BLaER1 treated with 17β-estradiol and CSF1 and Interleukin-3, amounts not matched to agents 10 nM and 100 nM (cell line): Measurements from ENCODE around the gene GNG7.

Source experiments
- H3K27ac ChIP-seq, 11 experiments: shearing (Covaris generic); formaldehyde crosslinking; 2 replicates each; pipeline ENCODE4 v1.8.1; 2022
- H3K27me3 ChIP-seq, 11 experiments: shearing (Covaris generic); formaldehyde crosslinking; 2 replicates each; pipeline ENCODE4 v1.8.1; 2022
- H3K36me3 ChIP-seq, 11 experiments: shearing (Covaris generic); formaldehyde crosslinking; 2 replicates each; pipeline ENCODE4 v1.8.1; 2022
- H3K4me1 ChIP-seq, 10 experiments: shearing (Covaris generic); formaldehyde crosslinking; 2 replicates each; pipeline ENCODE4 v1.8.1; 2022
- H3K4me2 ChIP-seq, 11 experiments: shearing (Covaris generic); formaldehyde crosslinking; 2 replicates each; pipeline ENCODE4 v1.8.1; 2022
- H3K4me3 ChIP-seq, 10 experiments: shearing (Covaris generic); formaldehyde crosslinking; 2 replicates each; pipeline ENCODE4 v1.8.1; 2022
- H3K9ac ChIP-seq, 11 experiments: shearing (Covaris generic); formaldehyde crosslinking; 2 replicates each; pipeline ENCODE4 v1.8.1; 2022
- H3K9me3 ChIP-seq, 11 experiments: shearing (Covaris generic); formaldehyde crosslinking; replicated peaks in 1 of 11; 2 replicates each; pipeline ENCODE4 v1.8.1; 2022
- H4K20me1 ChIP-seq, 11 experiments: shearing (Covaris generic); formaldehyde crosslinking; 2 replicates each; pipeline ENCODE4 v1.8.1; 2022
- Cebpa-rat ChIP-seq, 11 experiments: shearing (Covaris generic); IDR thresholded peaks; 2 replicates each; pipeline ENCODE4 v1.8.1; 2022

GNG7 gene

DNA sequence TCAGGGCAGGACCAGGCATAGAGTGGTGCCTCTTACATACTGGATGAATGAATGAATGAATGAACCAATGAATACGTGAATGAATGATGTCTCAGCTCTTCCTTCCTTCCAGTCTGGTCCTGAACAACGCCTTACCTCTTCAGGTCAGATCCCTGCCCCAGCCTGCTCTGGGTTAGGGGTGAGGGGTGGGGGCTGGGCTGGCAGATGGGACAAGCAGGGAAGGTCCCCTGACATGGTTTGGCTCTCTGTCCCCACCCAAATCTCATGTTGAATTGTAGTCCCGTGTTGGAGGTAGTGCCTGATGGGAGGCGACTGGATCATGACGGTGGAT lies 9.3 kb upstream of the GNG7 start:
- Histone ChIP-seq H3K4me2 (peak overlapping the region; percentile 77 to 95 (median 89)), H3K9ac (peak overlapping the region in 8 of 11 experiments; percentile 57 to 79 (median 74); a peak in 15 of 22 replicates), H3K27ac (peak overlapping the region in 10 of 11 experiments; percentile 58 to 92 (median 88); a peak in 18 of 22 replicates), H3K4me1 (peaks cover 31 to 43% (median 38%) of the 10 kb centered on the region in 10 experiments), H3K27me3 (no peaks in the 10 kb centered on the region), H3K9me3 (peaks cover 15 to 22% (median 20%) of the 10 kb centered on the region in 11 experiments), H4K20me1 (no peaks in the 10 kb centered on the region; a peak in 1 of 22 replicates), H3K36me3 (peaks cover 16 to 23% (median 21%) of the 10 kb centered on the region in 11 experiments), H3K4me3 (peak overlapping the region in 5 of 10 experiments; percentile 15 to 59 (median 47); a peak in 6 of 20 replicates)
- TF ChIP-seq Cebpa-rat (IDR thresholded peaks at IDR 0.05), result no peak

- Histone ChIP-seq H3K36me3 (peaks cover 11 to 18% (median 16%) of the 10 kb centered on the region in 11 experiments), H3K27ac (peak overlapping the region; percentile 10 to 92 (median 87); a peak in 21 of 22 replicates), H3K27me3 (no peaks in the 10 kb centered on the region), H3K9me3 (peaks cover 13 to 18% (median 17%) of the 10 kb centered on the region in 11 experiments), H3K4me1 (peaks cover 31 to 43% (median 38%) of the 10 kb centered on the region in 10 experiments), H3K4me2 (peak overlapping the region; percentile 77 to 95 (median 89)), H4K20me1 (no peaks in the 10 kb centered on the region; a peak in 1 of 22 replicates), H3K4me3 (peak overlapping the region in 9 of 10 experiments; percentile 4 to 59 (median 37); a peak in 14 of 20 replicates), H3K9ac (peak overlapping the region; percentile 35 to 79 (median 71))
- TF ChIP-seq Cebpa-rat (IDR thresholded peaks at IDR 0.05), result no peak
Observed at GRCh38 chr19:2711172-2711874, 8.8 kb upstream of the GNG7 start.

DNA sequence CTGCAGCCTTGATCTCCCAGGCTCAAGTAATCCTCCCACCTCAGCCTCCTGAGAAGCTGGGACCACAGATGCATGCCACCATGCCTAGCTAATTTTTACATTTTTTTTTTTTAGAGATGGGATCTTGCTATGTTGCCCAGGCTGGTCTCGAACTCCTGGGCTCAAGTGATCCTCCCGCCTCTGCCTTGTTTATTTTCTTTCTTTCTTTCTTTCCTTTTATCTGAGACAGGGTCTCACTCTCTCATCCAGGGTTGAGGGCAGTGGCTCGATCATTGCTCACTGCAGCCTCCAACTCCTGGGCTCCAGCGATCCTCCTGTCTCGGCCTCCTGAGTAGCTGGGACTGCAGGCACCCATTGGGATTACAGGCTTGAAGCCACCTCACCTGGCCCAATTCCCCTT lies 3.8 kb upstream of the GNG7 start:
- Histone ChIP-seq H3K27ac (no peak overlapping the region), H3K36me3 (no peaks in the 10 kb centered on the region), H3K4me1 (peaks cover 23 to 40% (median 31%) of the 10 kb centered on the region in 10 experiments), H4K20me1 (peaks cover 0 to 7% (median 0%) of the 10 kb centered on the region in 11 experiments; a peak in 3 of 22 replicates), H3K27me3 (no peaks in the 10 kb centered on the region), H3K9ac (no peak overlapping the region), H3K4me3 (no peak overlapping the region), H3K4me2 (no peak overlapping the region), H3K9me3 (no peaks in the 10 kb centered on the region)
- TF ChIP-seq Cebpa-rat (IDR thresholded peaks at IDR 0.05), result no peak

DNA sequence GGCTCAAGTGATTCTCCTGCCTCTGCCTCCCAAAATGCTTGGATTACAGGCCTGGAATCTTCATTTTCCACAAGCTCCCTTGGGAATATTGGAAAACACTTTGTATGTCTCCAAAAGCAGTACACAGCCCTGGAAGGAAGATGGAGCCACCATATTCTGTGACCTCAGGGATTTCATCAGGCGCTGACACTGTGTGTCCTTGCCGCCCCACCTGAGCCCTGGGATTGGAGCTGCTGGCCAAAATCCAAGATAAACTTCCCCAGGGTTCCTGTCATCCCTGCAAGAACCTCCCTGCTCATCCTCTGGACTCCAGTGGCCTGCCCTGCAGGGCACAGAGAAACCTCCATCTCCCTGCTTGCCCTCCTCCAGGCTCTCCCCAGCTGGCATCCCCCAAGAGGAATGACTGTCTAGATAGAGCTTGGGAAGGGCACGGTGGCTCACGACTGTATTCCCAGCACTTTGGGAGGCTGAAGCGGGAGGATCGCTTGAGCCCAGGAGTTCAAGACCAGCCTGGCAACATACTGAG lies 1.3 kb upstream of the GNG7 start:
- no peaks in the 10 kb centered on the region for H3K36me3 ChIP-seq
- H3K27me3 ChIP-seq, result no peaks in the 10 kb centered on the region
- no peaks in the 10 kb centered on the region for H3K9me3 ChIP-seq
- no peak overlapping the region for H3K27ac ChIP-seq
- no peak for TF ChIP-seq Cebpa-rat (IDR thresholded peaks at IDR 0.05)
- H3K4me1 ChIP-seq, result peaks cover 27 to 42% (median 36%) of the 10 kb centered on the region in 10 experiments
- H3K9ac ChIP-seq, result no peak overlapping the region
- H4K20me1 ChIP-seq, result peaks cover 0 to 18% (median 0%) of the 10 kb centered on the region in 11 experiments; a peak in 3 of 22 replicates
- 0 out of 22 replicates have a peak overlapping the region, but pooled peaks of 1 of the 11 experiments have one; percentile 24 for H3K4me2 ChIP-seq
- no peak overlapping the region for H3K4me3 ChIP-seq

DNA sequence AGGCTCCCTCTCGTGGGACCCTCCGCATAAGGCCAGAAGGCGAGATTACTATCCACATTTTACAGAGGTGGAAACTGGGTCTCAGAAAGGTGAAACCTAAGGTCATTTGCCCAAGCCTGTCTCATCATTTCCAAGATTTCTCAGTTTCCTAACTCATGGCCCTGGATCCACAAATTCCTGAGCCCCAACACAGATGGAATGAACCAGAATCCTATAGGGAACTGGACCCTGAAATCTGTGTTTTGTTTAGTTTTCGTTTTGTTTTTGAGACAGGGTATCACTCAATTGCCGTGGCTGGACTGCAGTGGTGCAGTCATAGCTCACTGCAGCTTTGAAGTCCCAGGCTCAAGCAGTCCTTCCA lies 563 bp upstream of the GNG7 start:
- peaks cover 0 to 18% (median 0%) of the 10 kb centered on the region in 11 experiments; a peak in 3 of 22 replicates for H4K20me1 ChIP-seq
- H3K4me3 ChIP-seq, result peak overlapping the region in 2 of 10 experiments; percentile 17 to 54; a peak in 3 of 20 replicates
- H3K4me1 ChIP-seq, result peaks cover 34 to 49% (median 43%) of the 10 kb centered on the region in 10 experiments
- no peaks in the 10 kb centered on the region for H3K36me3 ChIP-seq
- peak overlapping the region in 9 of 11 experiments; percentile 1 to 80 (median 38); a peak in 12 of 22 replicates for H3K4me2 ChIP-seq
- no peaks in the 10 kb centered on the region for H3K9me3 ChIP-seq
- no peak overlapping the region for H3K9ac ChIP-seq
- TF ChIP-seq Cebpa-rat (IDR thresholded peaks at IDR 0.05), result no peak
- no peaks in the 10 kb centered on the region for H3K27me3 ChIP-seq
- H3K27ac ChIP-seq, result peak overlapping the region in 5 of 11 experiments; percentile 11 to 52 (median 39); a peak in 7 of 22 replicates

GRCh38 chr19:2701361-2702169 lies 929 bp downstream of the GNG7 start:
- H3K4me3 ChIP-seq, result peak overlapping the region; percentile 68 to 85 (median 75)
- no peaks in the 10 kb centered on the region for H3K27me3 ChIP-seq
- H4K20me1 ChIP-seq, result peaks cover 0 to 18% (median 0%) of the 10 kb centered on the region in 11 experiments; a peak in 3 of 22 replicates
- H3K27ac ChIP-seq, result peak overlapping the region in 8 of 11 experiments; percentile 18 to 76 (median 68); a peak in 13 of 22 replicates
- H3K4me2 ChIP-seq, result peak overlapping the region; percentile 77 to 99 (median 93)
- no peak for TF ChIP-seq Cebpa-rat (IDR thresholded peaks at IDR 0.05)
- H3K36me3 ChIP-seq, result no peaks in the 10 kb centered on the region
- peaks cover 49 to 64% (median 56%) of the 10 kb centered on the region in 10 experiments for H3K4me1 ChIP-seq
- H3K9ac ChIP-seq, result peak overlapping the region; percentile 75 to 86 (median 83); a peak in 21 of 22 replicates
- no peaks in the 10 kb centered on the region for H3K9me3 ChIP-seq

DNA sequence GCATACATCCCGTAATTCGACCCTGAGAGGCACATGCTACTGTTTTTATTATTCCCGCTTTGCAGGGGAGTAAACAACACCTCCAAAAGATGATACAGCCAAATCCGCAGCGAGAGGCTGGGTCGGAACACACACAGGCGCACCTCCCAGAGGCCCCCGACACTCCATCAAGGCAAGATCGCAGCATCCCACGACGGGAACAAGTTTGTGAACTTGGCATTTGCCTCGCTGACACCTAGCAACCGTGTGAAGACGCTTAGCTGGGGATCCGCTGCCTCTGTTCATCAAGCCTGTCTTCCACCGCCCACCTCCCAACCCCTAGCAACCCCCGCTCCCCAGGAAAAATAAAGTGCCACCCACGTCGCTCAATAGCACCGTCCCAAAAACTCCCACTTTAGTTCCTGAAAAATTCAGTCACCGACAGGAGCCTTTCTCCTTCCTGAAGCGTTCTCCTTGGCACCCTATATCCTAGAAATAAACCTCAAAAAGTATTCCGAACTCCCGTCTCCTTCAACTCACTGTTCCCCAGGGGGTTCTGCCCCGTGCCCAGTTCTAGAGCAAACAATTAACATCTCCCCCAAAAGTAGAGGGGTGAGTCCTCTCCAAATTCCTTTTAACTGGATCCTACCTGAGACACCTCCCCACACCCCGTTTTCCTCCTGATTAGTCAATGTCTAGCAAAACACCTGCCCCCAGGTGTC lies 1.7 kb downstream of the GNG7 start:
- peak overlapping the region in 5 of 11 experiments; percentile 2 to 66 (median 18); a peak in 5 of 22 replicates for H3K27ac ChIP-seq
- no peak for TF ChIP-seq Cebpa-rat (IDR thresholded peaks at IDR 0.05)

More for the DNA sequence above, 1.7 kb downstream of the GNG7 start:
- H3K27me3 ChIP-seq, result no peaks in the 10 kb centered on the region
- no peaks in the 10 kb centered on the region for H3K9me3 ChIP-seq
- no peaks in the 10 kb centered on the region for H3K36me3 ChIP-seq
- H4K20me1 ChIP-seq, result peaks cover 0 to 18% (median 0%) of the 10 kb centered on the region in 11 experiments; a peak in 3 of 22 replicates
- H3K4me2 ChIP-seq, result peak overlapping the region; percentile 77 to 99 (median 93)
- H3K4me1 ChIP-seq, result peaks cover 55 to 71% (median 64%) of the 10 kb centered on the region in 10 experiments
- H3K4me3 ChIP-seq, result peak overlapping the region; percentile 68 to 85 (median 75)
- peak overlapping the region; percentile 28 to 86 (median 83); a peak in 18 of 22 replicates for H3K9ac ChIP-seq
